Testis (tissue), 2 donors: Measurements from ENCODE around the gene ITGB4.

Experiments used
- CTCF ChIP-seq, 3 experiments: fragments of 450-650 bp in 2 of 3; fragments of 200-600 bp in 1 of 3; sonication (generic) in 1 of 3; IDR thresholded peaks; one replicate each; pipeline ENCODE4 v1.5.1; 2016 to 2019; ENCODE audit warnings: antibody characterized with exemption in 3 of 3, mild to moderate bottlenecking in 2 of 3, moderate library complexity in 1 of 3
- POLR2A ChIP-seq: fragments of 450-650 bp; IDR thresholded peaks from one replicate; pipeline ENCODE4 v1.6.1; 2017; ENCODE audit warnings: antibody characterized with exemption, mild to moderate bottlenecking, moderate library complexity

GRCh38 chr17:75763269-75763607 is 42.0 kb downstream of the ITGB4 start:
- no peak for TF ChIP-seq CTCF (IDR thresholded peaks at IDR 0.05)
- no peak for TF ChIP-seq POLR2A
